ENCODE data around the gene RSKR.
A peak's percentile ranks its signal among the peaks of the same experiment; 100 is the strongest.
"Not testable (repeated sequence)": the region's sequence is repeated elsewhere in the genome, so short reads cannot be mapped to it uniquely, and the experiment has no call there.

The RSKR gene

GRCh38 chr17:28610376-28610775 is 3.6 kb downstream of the RSKR start:
- no peak for DNase-seq (ENCODE audit: low read depth)
- H3K4me3 ChIP-seq (ENCODE audit: low read depth, low read length): no peak overlapping the region
- no peak for TF ChIP-seq CTCF (conservative IDR thresholded peaks at IDR 0.05; ENCODE audit: low read depth, low read length)

DNA sequence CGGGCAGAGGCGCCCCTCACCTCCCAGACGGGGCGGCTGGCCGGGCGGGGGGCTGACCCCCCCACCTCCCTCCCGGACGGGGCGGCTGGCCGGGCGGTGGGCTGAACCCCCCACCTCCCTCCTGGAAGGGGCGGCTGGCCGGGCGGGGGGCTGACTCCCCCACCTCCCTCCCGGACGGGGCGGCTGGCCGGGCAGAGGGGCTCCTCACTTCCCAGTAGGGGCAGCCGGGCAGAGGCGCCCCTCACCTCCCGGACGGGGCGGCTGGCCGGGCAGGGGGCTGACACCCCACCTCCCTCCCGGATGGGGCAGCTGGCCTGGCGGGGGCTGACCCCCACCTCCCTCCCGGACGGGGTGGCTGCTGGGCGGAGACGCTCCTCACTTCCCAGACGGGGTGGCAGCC is 10.0 kb downstream of the RSKR start:
- not testable (repeated sequence) for DNase-seq (ENCODE audit: low read depth); H3K4me3 ChIP-seq (ENCODE audit: low read depth, low read length)

DNA sequence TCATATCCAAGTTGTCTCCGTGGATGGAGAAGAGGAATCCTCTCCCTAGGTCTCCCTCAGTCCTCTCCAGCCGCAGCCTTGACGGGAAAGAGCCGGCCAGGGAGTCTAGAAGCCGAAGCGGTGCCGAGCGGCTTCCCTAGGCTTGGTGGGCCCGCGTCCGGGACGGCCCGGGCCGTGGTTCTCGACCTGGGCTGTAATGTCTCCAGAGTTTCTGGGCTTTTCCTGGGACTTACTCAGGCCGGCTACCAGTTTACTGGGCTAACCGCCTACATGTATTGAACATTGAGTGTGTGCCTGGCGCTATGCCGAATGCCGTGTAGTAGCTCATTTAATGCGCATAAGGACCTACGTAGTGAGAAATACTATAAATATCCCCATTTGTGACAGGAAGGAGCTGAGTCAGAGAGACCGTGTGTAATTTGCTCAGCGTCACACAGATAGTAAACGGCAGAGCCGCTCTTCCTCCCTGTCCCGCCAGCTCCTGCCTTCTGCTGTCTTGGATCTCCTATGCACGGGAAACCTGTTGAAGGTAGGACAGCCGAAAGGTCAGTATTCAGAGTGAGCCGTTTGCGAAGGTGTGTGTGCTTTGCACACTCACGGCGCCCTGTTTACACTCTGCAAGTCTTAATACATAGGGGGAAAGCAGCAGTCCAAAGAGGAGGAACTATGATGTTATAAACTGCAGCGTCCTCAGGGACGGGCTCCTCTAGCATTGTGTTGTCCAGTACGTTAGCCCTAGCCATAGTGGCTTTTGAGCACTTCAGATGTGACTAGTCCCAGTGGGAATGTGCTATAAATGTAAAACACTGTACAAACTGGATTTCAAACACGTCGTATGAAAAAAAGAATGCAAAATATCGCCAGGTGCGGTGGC is 14.4 kb downstream of the RSKR start:
- DNase-seq (ENCODE audit: low read depth): peak; percentile 85
- TF ChIP-seq CTCF (conservative IDR thresholded peaks at IDR 0.05; ENCODE audit: low read depth, low read length): no peak
- peak overlapping the region; percentile 83 for H3K4me3 ChIP-seq (ENCODE audit: low read depth, low read length)

DNA sequence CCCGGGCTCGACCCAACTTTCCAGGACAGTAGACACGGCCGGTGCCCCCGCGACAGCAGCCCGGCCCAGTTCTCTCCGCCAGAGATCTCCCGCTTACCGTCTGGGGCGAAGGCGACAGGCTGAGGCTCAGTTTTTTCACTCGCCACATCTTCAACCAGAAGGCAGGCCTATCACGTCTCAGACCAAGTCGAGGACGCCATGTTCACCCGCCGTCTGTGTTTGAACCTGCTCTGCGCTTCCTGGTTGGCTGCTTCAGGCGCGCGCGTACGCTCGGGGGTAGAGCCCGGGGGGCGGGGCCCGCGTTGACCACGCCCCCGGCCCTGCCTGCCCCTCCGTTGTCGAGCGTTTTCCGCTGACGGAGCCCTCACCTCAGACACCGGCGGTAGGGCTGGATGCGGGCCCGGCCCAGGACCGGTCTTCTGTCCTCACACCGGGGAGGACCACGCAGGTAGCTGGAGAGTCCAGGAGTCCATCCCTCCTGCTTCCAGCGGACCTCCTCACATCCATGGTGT is 15.1 kb downstream of the RSKR start, which contains the start of gene SPAG5:
SPAG5 (minus strand) TSS at position 227 of the 512 bp plus-strand sequence; CDS start at position 148, 79 bp downstream.
- peak; percentile 93 for DNase-seq (ENCODE audit: low read depth)
- peak within 1 kb of the TSS; percentile 83 for H3K4me3 ChIP-seq (ENCODE audit: low read depth, low read length)
- no peak for TF ChIP-seq CTCF (conservative IDR thresholded peaks at IDR 0.05; ENCODE audit: low read depth, low read length)

DNA sequence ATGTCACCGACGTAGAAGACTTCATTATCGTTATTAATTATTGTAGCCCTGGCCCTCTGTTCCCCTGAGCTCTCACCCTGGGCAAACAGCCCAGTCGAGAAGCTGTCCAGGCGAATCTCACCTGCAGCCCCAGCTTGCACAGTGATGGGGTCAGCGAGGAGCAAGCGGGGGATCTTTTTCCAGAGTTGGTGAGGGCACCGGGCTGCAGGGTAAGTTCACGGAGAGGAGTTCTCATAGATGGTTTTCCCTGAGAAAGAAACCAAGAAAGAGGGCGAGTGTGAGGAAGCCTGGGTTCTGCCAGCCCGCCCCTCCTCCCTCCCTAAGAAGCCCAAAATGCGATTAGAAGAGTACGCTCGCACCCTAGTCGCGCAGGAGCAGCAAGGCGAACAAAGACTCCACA is 15.6 kb downstream of the RSKR start:
- no peak for TF ChIP-seq CTCF (conservative IDR thresholded peaks at IDR 0.05; ENCODE audit: low read depth, low read length)
- no peak for DNase-seq (ENCODE audit: low read depth)
- H3K4me3 ChIP-seq (ENCODE audit: low read depth, low read length): peak overlapping the region; percentile 83

DNA sequence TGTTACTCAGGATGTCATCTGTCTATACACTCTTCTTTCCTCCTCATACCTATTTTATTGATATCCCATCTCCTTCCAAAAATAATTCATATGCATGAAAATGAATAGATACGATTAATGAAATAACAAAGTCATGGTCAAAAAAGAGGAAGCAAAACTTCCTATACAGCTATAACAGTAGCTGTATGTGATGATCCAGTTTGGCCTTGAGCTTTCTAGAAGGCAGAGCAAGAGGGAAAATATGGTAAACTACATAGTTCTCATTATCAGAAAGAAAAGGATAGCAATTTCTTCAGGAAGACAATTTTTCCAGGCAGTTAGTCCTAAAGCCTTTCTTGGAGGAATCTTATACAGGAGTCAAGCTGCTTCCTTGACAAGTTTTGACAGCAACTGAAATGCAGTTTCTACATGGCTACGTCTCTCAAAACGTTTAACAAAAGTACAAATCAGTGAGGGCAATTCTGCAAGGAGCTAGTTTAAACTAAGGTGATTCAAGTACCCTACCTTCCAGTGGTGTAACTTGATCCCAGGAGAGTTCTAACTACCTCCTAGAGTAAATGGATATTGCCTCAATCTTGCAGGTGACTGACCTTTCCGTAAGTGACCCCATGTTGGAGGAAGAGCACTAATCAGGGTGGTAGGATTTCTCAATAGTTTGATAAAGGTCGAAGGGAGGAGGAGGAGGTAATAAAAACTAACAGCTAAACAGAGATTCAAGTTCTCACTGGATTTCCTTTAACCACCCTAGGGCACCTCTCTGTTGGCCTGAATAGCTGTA is 16.2 kb downstream of the RSKR start:
- H3K4me3 ChIP-seq (ENCODE audit: low read depth, low read length): no peak overlapping the region
- TF ChIP-seq CTCF (conservative IDR thresholded peaks at IDR 0.05; ENCODE audit: low read depth, low read length): no peak
- DNase-seq (ENCODE audit: low read depth): no peak

DNA sequence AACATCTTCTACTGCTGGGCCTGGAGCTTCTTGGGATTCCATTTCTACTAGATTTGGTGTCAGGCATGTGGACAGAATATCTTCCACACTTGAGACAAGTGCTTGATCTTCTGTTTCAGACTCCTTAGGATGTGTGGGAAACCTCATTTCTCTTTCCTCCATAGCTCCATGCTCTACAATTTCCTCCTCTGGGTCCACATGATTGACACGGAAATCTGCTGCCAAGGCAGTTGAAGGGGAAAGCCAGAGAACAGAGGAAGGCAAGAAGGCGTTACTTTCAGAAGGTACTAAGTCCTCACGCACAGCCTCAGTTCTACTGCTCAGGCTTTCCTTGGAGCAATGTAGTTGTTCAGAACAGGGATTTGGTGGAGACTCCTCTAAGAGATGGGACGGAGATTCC is 21.7 kb downstream of the RSKR start:
- H3K4me3 ChIP-seq (ENCODE audit: low read depth, low read length): no peak overlapping the region
- DNase-seq (ENCODE audit: low read depth): no peak
- no peak for TF ChIP-seq CTCF (conservative IDR thresholded peaks at IDR 0.05; ENCODE audit: low read depth, low read length)

Measured in choroid plexus epithelial cell (primary cell).